GM18508 (cell line): ENCODE data around the gene VSX1.

Source experiments
- ATAC-seq: cut with Tn5 transposase; IDR thresholded peaks from one replicate; pipeline ENCODE4 v1.9.1; 2021; ENCODE audit warnings: moderate number of reproducible peaks; ENCODE audit not compliant: insufficient read depth, unreplicated experiment

Gene VSX1

GRCh38 chr20:25088267-25088666 is 6.3 kb upstream of the VSX1 start:
- no peak for ATAC-seq

DNA sequence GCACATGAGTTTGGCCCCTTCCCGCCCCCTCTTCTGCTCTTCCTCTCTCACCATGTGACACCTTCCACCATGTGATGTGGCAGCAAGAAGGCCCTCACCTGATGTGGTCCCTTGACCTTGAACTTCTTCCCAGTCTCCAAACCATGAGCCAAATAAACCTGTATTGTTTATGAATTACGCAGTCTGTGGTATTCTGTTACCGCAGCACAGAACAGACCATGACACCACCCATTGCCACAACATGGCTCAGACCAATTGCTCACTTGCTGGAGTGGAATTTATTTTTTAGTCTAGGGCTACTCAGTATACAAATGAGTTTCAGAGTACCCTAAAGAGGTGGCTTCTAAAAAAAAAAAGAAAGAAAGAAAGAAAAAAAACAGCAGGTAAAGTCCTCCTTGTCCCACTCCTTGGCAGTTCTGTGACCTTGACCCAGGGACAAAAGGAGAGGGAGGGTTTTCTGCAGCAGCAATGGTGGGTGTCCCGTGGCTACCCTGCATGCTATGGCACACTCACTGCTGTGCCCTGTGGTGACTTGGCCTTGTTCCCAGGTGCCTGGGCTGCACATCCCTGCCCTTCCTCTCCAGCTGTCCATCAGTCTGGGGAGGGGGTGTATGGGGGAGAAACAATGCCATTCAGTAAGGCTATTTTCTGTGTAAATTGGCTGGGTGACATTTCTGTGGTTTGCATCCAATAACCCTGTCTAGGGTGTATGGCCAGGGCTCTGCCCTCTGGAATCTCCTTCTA is 5.4 kb upstream of the VSX1 start:
- no peak for ATAC-seq

GRCh38 chr20:25085756-25086495 is 4.0 kb upstream of the VSX1 start:
- ATAC-seq, result no peak

- no peak for ATAC-seq
Observed at GRCh38 chr20:25084626-25085187, 2.8 kb upstream of the VSX1 start.

GRCh38 chr20:25083773-25084625 is 2.1 kb upstream of the VSX1 start:
- no peak for ATAC-seq

- ATAC-seq, result no peak
Observed at GRCh38 chr20:25083141-25083772, 1.3 kb upstream of the VSX1 start.

DNA sequence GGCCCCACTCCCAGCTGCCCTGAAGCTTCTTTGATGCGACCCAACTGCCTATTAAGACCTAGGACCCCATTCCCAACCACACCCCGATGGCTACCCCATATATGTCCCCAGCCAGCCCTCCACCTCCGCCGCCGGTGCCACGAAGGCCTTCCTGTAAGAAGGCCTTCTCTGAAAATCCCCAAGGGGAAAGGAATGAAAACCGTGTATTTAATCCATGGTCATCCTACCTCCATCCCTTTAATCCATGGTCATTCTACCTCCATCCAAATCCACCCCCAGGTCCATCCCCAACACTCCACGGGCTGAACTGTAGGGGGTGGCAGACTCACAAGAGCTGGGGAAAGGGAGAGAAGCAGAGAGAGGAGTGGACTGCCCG is 545 bp upstream of the VSX1 start:
- ATAC-seq, result no peak

GRCh38 chr20:25081065-25081729 is 744 bp downstream of the VSX1 start:
- ATAC-seq, result no peak

DNA sequence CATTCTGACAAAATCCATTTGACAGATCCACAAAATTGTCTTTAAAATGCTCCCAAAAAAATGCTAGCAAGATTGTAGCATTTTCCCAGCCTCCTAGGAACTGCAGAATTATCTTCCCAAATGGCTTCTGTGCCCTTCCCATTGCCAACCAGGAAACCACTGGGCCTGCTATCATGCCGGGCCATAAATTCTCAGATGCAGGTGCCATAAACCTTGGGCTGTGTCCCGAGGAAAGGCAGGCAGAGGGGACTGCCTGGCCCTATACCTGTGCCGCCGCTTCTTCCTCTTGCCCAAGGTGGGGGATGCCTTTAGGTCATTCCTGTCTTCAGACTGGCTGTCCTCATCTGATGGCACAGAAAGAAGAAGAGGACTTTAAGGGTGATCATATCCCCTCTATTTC is 2.8 kb downstream of the VSX1 start:
- ATAC-seq, result no peak

DNA sequence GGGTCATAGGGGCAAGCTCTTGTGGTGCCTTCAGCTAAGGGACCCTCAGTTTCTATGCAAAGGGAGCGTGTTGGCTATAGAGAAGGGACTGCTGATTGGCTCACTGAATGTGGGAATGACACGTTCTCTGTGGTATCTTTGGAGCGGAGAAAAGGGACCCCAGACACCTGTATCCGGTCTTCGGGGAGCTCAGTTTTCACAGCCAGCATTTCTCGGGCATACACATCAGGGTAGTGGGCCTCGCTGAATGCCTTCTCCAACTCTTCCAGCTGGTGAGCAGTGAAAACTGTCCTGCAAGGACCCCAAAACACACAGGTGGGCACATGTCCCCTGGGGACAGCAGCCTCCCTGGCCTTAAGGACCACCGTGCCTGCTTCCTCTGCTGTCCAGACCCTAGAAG is 3.3 kb downstream of the VSX1 start:
- no peak for ATAC-seq

- no peak for ATAC-seq
Observed at GRCh38 chr20:25077610-25078169, 4.3 kb downstream of the VSX1 start.

GRCh38 chr20:25076731-25077609 is 5.0 kb downstream of the VSX1 start:
- no peak for ATAC-seq

DNA sequence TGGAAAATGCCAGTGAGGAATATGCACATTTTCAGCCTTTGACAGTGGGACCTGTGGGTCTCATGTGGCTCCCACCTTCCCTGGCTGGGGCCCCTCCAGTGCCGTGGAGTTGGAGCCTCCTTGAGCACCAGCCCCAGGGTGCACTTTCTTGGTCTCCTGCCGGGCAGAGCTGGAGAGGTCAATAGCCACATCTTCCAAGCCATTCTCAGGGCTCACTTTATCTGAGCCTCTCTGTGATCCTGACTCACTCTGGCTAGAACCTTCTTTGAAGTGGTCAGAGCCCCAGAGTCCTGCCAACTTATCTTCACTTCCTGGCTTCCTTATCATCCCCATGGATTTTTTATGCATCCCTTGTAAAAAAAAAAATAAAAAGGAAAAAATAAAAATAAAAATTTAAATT is 5.7 kb downstream of the VSX1 start:
- ATAC-seq, result no peak

- no peak for ATAC-seq
Observed at GRCh38 chr20:25073544-25073943, 8.4 kb downstream of the VSX1 start.

DNA sequence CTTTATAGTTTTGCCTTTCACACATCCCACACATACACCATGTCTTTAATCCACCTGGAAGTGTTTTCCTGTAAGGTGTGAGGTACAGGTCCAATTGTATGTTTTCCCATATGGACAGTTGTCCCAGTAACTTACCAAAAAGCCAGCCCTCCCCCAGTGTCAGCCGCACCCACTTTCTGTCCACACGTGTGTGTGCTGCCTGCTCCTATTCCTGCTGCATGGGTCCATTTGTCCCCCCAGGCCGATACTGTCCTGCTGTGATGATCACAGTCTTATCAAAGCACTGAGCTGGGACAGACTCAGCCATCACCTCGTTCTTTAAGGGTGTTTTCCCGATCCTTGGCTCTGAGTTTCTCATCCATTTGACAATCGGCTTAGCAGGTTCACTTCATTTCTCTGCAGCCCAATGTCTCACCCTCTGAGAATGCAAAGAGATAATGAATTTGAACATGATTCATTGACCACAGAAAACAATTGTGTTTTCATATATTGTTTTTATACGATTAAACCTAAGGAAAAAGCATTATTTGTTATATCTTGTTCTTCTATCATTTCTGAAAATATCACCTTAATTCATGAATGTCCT is 9.6 kb downstream of the VSX1 start:
- ATAC-seq, result no peak

DNA sequence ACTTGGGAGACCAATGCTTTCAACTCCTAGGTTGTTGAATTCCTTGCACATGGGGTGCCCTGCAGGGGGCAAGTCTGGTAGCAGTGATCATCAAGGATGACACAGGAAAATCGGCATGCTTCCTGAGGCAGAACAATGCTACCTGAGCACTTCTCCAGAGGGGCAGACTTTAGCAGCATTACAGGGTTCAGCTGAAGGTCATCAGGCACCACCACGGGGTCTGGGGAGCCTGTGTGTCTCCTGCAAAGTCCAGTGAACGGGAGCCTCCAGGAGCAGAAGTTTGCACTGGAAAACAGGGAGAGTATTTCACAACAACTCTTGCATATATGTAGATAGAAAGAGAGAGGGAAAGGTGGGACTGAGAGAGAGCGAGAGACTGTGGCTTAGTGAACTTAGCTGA is 10.2 kb downstream of the VSX1 start:
- ATAC-seq, result no peak

GRCh38 chr20:25070821-25071473 is 11.0 kb downstream of the VSX1 start:
- no peak for ATAC-seq
